ENCODE measurements around the gene LAMA2.

LAMA2 gene

DNA sequence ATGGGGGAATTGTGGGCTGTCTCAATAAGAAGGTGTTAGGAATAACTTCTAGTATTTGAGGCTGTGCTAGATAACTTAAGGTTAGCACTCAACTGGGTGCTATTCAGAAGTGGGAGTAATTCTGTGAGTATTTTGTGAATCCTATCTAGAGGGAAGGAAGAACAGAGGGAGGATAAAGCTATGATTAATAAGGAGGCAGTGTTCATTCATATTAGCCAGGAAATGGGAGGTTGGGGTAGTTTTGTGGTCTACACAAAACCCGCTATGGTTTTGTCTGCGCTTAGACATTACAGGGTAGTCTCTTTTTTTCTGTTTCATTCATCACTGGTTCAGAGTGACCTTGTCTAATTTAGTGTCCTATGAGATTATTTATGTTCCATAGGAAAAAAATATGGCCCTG, 486.0 kb downstream of the LAMA2 start:
- DNase-seq (ENCODE audit: low read depth), result no peak
- H3K4me3 ChIP-seq (ENCODE audit: low read depth, low read length), result no peak overlapping the region
- TF ChIP-seq MYC (IDR thresholded peaks at IDR 0.05; ENCODE audit: low read depth, low read length), result no peak
- no peak for TF ChIP-seq POLR2A (IDR thresholded peaks at IDR 0.05; ENCODE audit: extremely low read depth, insufficient read length)
- TF ChIP-seq, protein P1, sequence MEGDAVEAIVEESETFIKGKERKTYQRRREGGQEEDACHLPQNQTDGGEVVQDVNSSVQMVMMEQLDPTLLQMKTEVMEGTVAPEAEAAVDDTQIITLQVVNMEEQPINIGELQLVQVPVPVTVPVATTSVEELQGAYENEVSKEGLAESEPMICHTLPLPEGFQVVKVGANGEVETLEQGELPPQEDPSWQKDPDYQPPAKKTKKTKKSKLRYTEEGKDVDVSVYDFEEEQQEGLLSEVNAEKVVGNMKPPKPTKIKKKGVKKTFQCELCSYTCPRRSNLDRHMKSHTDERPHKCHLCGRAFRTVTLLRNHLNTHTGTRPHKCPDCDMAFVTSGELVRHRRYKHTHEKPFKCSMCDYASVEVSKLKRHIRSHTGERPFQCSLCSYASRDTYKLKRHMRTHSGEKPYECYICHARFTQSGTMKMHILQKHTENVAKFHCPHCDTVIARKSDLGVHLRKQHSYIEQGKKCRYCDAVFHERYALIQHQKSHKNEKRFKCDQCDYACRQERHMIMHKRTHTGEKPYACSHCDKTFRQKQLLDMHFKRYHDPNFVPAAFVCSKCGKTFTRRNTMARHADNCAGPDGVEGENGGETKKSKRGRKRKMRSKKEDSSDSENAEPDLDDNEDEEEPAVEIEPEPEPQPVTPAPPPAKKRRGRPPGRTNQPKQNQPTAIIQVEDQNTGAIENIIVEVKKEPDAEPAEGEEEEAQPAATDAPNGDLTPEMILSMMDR (IDR thresholded peaks at IDR 0.05; ENCODE audit: low read depth, low read length), result no peak
- TF ChIP-seq, protein P2, sequence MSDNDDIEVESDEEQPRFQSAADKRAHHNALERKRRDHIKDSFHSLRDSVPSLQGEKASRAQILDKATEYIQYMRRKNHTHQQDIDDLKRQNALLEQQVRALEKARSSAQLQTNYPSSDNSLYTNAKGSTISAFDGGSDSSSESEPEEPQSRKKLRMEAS (IDR thresholded peaks at IDR 0.05; ENCODE audit: low read depth, low read length), result no peak

DNA sequence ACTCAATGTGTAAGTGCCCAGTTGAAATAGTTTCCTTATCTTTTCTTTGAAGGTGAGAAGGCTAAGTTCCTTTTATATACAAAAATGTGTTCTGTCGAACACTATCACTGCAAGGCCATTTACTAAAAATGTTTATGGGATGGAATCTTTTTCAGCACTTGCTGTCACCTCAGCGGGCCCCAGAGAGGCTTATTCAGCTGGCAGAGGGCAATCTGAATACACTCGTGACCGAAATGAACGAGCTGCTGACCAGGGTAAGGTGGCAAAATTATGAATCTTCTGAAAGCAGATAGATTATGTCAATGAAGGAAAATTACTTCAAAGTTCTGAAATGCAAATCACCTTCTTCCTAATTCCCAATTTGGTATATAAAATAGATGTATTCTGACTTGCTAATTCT, 486.8 kb downstream of the LAMA2 start:
- no peak overlapping the region for H3K4me3 ChIP-seq (ENCODE audit: low read depth, low read length)
- TF ChIP-seq POLR2A (IDR thresholded peaks at IDR 0.05; ENCODE audit: extremely low read depth, insufficient read length) (no peak), MYC (IDR thresholded peaks at IDR 0.05; ENCODE audit: low read depth, low read length) (no peak)
- TF ChIP-seq, protein P2 (IDR thresholded peaks at IDR 0.05; ENCODE audit: low read depth, low read length), result no peak
- TF ChIP-seq, protein P1 (IDR thresholded peaks at IDR 0.05; ENCODE audit: low read depth, low read length), result no peak
- no peak for DNase-seq (ENCODE audit: low read depth)

DNA sequence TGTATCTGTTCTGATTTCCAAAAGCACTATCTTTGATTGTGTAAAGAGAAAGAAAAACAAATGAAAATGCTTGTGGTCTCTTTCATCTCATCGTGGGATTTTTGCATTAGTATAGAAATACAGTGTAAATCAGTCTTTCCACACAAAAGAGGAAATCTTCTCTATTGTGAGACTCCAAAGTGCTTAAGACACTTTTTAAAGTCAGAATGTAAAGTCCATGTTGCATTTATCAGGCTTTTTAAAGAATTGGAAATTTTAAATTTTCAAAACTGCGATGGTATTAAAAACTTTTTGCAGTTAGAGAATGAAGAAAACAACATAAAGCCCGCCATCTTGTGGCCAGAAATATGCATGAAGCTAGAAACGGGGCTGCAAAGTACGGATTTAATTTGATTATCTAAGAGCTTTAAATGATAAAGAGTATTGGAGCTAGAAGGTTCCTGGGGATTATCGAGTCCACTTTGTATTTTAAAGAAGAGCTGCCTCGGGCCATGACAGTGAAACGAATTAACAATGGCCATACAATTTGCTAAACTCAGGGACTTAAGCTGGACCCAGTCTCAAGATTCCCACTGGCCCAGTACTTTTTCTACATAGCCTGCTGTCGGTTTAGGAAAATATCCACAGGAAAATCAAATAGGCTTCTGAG, 487.5 kb downstream of the LAMA2 start:
- DNase-seq (ENCODE audit: low read depth), result peak; percentile 47
- TF ChIP-seq, protein P1 (IDR thresholded peaks at IDR 0.05; ENCODE audit: low read depth, low read length), result peak; percentile 67
- TF ChIP-seq, protein P2 (IDR thresholded peaks at IDR 0.05; ENCODE audit: low read depth, low read length), result no peak
- TF ChIP-seq MYC (IDR thresholded peaks at IDR 0.05; ENCODE audit: low read depth, low read length) (no peak), POLR2A (IDR thresholded peaks at IDR 0.05; ENCODE audit: extremely low read depth, insufficient read length) (no peak)
- no peak overlapping the region for H3K4me3 ChIP-seq (ENCODE audit: low read depth, low read length)

DNA sequence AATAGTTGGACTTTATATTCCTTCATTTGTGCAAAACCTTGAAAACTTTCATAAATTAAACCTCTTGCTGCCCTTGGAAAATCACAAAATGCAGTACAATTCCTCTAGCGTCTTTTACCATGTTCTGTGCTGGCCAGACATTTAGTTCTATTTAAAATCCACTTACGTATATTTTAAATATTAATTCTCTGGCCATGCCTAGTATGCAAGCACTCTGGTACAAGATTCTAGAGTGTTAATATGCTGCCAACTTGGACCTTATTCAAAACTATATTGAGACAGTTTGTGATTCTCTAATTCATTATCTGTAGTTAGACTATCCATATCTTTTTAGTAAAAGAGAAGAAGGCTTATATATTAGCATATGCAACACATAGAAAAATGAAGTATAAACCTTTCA, 498.9 kb downstream of the LAMA2 start:
- DNase-seq (ENCODE audit: low read depth), result no peak
- no peak for TF ChIP-seq POLR2A (IDR thresholded peaks at IDR 0.05; ENCODE audit: extremely low read depth, insufficient read length)
- TF ChIP-seq MYC (IDR thresholded peaks at IDR 0.05; ENCODE audit: low read depth, low read length), result no peak
- TF ChIP-seq, protein P1 (IDR thresholded peaks at IDR 0.05; ENCODE audit: low read depth, low read length), result no peak
- TF ChIP-seq, protein P2 (IDR thresholded peaks at IDR 0.05; ENCODE audit: low read depth, low read length), result no peak
- no peak overlapping the region for H3K4me3 ChIP-seq (ENCODE audit: low read depth, low read length)

DNA sequence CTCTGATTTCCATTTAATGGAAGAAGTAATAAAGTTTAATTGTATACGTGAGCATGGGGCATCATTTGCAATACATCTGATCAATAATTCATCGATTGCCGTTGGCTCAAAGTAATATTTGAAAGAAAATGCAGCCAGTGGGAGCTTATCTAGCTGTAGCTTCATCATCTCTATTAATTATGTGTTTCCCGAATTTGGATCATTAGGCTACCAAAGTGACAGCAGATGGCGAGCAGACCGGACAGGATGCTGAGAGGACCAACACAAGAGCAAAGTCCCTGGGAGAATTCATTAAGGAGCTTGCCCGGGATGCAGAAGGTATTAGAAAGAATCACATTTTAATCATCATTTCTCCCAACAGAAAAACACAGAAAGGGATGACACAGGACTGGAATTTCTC, 500.0 kb downstream of the LAMA2 start:
- TF ChIP-seq, protein P2 (IDR thresholded peaks at IDR 0.05; ENCODE audit: low read depth, low read length), result no peak
- TF ChIP-seq, protein P1 (IDR thresholded peaks at IDR 0.05; ENCODE audit: low read depth, low read length), result no peak
- TF ChIP-seq POLR2A (IDR thresholded peaks at IDR 0.05; ENCODE audit: extremely low read depth, insufficient read length) (no peak), MYC (IDR thresholded peaks at IDR 0.05; ENCODE audit: low read depth, low read length) (no peak)
- no peak overlapping the region for H3K4me3 ChIP-seq (ENCODE audit: low read depth, low read length)
- no peak for DNase-seq (ENCODE audit: low read depth)

Data from NB4 (cell line).